IMR-90 (cell line): ENCODE data around the gene PTPRN2. TPM values are rescaled to one million over a fixed set of nuclear protein-coding genes. Genes with fewer than 3 reads are reported as not detected.

ENCODE experiments used
- ATAC-seq: fragments of 200-7000 bp; cut with Tn5 transposase; 2 replicates; pipeline ENCODE4 v1.9.1; 2020; ENCODE audit warnings: low read depth, mild to moderate bottlenecking, moderate library complexity
- BruUV-seq: library from RNA; stranded (reverse); fragments of 400-500 nt; replicated peaks from 2 replicates; lab custom pipeline; 2021; lab: Mats Ljungman, UMichigan
- CTCF ChIA-PET: fragments of 300-600 bp; formaldehyde crosslinking; extraction: SDS; loops from one replicate; lab custom pipeline; 2021; ENCODE audit warnings: antibody characterized with exemption; lab: Yijun Ruan, JAX
- POLR2A ChIA-PET: fragments of 300-600 bp; sonication (Branson Sonifier 250); formaldehyde crosslinking; loops from one replicate; lab custom pipeline; 2022; ENCODE audit warnings: antibody characterized with exemption; ENCODE audit not compliant: unreplicated experiment; lab: Charles Lee
- DNase-seq: peaks from one replicate; pipeline ENCODE4 v3.0.0; 2013
- H2AFZ ChIP-seq: replicated peaks from 2 replicates; pipeline ENCODE3; 2013; ENCODE audit warnings: low read length, mild to moderate bottlenecking; ENCODE audit not compliant: poor library complexity
- H2AK5ac ChIP-seq: 2 replicates; pipeline ENCODE4 v1.6.1; 2013; ENCODE audit warnings: low read depth, low read length, inconsistent platforms
- H2AK9ac ChIP-seq: replicated peaks from 2 replicates; pipeline ENCODE3; 2013; ENCODE audit warnings: mild to moderate bottlenecking, low read depth, low read length, moderate library complexity; ENCODE audit not compliant: poor library complexity
- H2BK120ac ChIP-seq: 2 replicates; pipeline ENCODE4 v1.6.1; 2013; ENCODE audit warnings: low read depth, low read length, inconsistent platforms
- H2BK15ac ChIP-seq: 3 replicates; pipeline ENCODE4 v1.6.1; 2013; ENCODE audit warnings: low read depth, low read length, inconsistent platforms
- H2BK20ac ChIP-seq: 2 replicates; pipeline ENCODE4 v1.6.1; 2013; ENCODE audit warnings: low read depth, mild to moderate bottlenecking, inconsistent platforms, low read length, moderate library complexity
- H2BK5ac ChIP-seq: 2 replicates; pipeline ENCODE4 v1.6.1; 2013; ENCODE audit warnings: mild to moderate bottlenecking, low read depth, low read length, inconsistent platforms; ENCODE audit not compliant: poor library complexity, severe bottlenecking
- H3K14ac ChIP-seq: replicated peaks from 2 replicates; pipeline ENCODE4 v1.6.1; 2013; ENCODE audit warnings: low read depth, low read length, inconsistent platforms
- H3K18ac ChIP-seq: 2 replicates; pipeline ENCODE4 v1.6.1; 2013; ENCODE audit warnings: low read depth, low read length, control low read depth
- H3K23ac ChIP-seq: 2 replicates; pipeline ENCODE4 v1.6.1; 2013; ENCODE audit warnings: low read depth, low read length, inconsistent platforms
- H3K27ac ChIP-seq: 2 replicates; pipeline ENCODE4 v1.5.1; 2013; ENCODE audit warnings: mild to moderate bottlenecking, control low read depth, low read length; ENCODE audit not compliant: insufficient read depth
- H3K27me3 ChIP-seq: 2 replicates; pipeline ENCODE4 v1.6.1; 2013; ENCODE audit warnings: low read length; ENCODE audit not compliant: control insufficient read depth, insufficient read depth
- H3K36me3 ChIP-seq: 2 replicates; pipeline ENCODE4 v1.6.1; 2013; ENCODE audit warnings: low read length, mixed read lengths; ENCODE audit not compliant: control insufficient read depth, insufficient read depth
- H3K4ac ChIP-seq: 2 replicates; pipeline ENCODE4 v1.6.1; 2013; ENCODE audit warnings: low read depth, low read length, inconsistent platforms
- H3K4me1 ChIP-seq: 2 replicates; pipeline ENCODE4 v1.6.1; 2013; ENCODE audit warnings: low read length, mixed read lengths; ENCODE audit not compliant: control insufficient read depth, insufficient read depth
- H3K4me2 ChIP-seq: 2 replicates; pipeline ENCODE4 v1.6.1; 2013; ENCODE audit warnings: low read depth, mild to moderate bottlenecking, control low read depth, low read length, moderate library complexity
- H3K4me3 ChIP-seq: 2 replicates; pipeline ENCODE4 v1.5.1; 2013; ENCODE audit warnings: low read depth, mild to moderate bottlenecking, control low read depth, low read length, moderate library complexity; ENCODE audit not compliant: insufficient read depth
- H3K56ac ChIP-seq: 2 replicates; pipeline ENCODE4 v1.6.1; 2013; ENCODE audit warnings: low read length, inconsistent platforms; ENCODE audit not compliant: insufficient read depth; ENCODE audit errors: extremely low read depth
- H3K79me1 ChIP-seq, 2 experiments: 2 replicates each; pipeline ENCODE4 v1.6.1; 2013; ENCODE audit warnings: low read length in 2 of 2, inconsistent platforms in 1 of 2, low read depth in 1 of 2
- H3K9ac ChIP-seq: 2 replicates; pipeline ENCODE4 v1.6.1; 2013; ENCODE audit warnings: low read depth, low read length, control low read depth
- H3K9me1 ChIP-seq: 2 replicates; pipeline ENCODE4 v1.6.1; 2013; ENCODE audit warnings: low read length, inconsistent platforms; ENCODE audit not compliant: insufficient read depth
- H3K9me3 ChIP-seq: 2 replicates; pipeline ENCODE4 v1.6.1; 2013; ENCODE audit warnings: low read length; ENCODE audit not compliant: control insufficient read depth, insufficient read depth
- H4K20me1 ChIP-seq: 2 replicates; pipeline ENCODE4 v1.6.1; 2013; ENCODE audit warnings: low read length, inconsistent platforms; ENCODE audit not compliant: insufficient read depth
- H4K5ac ChIP-seq: 2 replicates; pipeline ENCODE4 v1.6.1; 2013; ENCODE audit warnings: mild to moderate bottlenecking, low read depth, low read length, control low read depth
- H4K8ac ChIP-seq, 2 experiments: 2 replicates each; pipeline ENCODE4 v1.6.1; 2013; ENCODE audit warnings: low read depth in 2 of 2, low read length in 2 of 2, control low read depth in 1 of 2, inconsistent platforms in 1 of 2
- H4K91ac ChIP-seq: 2 replicates; pipeline ENCODE4 v1.6.1; 2013; ENCODE audit warnings: low read depth, low read length, inconsistent platforms; ENCODE audit not compliant: insufficient read depth
- BHLHE40 ChIP-seq: fragments of 150-350 bp; IDR thresholded peaks from 2 replicates; pipeline ENCODE4 v1.6.1; 2016; ENCODE audit warnings: mild to moderate bottlenecking, low read depth, low read length
- CEBPB ChIP-seq: IDR thresholded peaks from 2 replicates; pipeline ENCODE4 v1.6.1; 2012; ENCODE audit warnings: low read depth, low read length, improper control_type of control experiment
- CHD1 ChIP-seq: IDR thresholded peaks from 2 replicates; pipeline ENCODE4 v1.6.1; 2012; ENCODE audit warnings: low read depth, low read length, improper control_type of control experiment
- CTCF ChIP-seq: conservative IDR thresholded peaks from 2 replicates; pipeline ENCODE4 v1.5.1; 2012; ENCODE audit warnings: mild to moderate bottlenecking, low read depth, low read length, improper control_type of control experiment
- ELK1 ChIP-seq: fragments of 150-350 bp; IDR thresholded peaks from 2 replicates; pipeline ENCODE4 v1.6.1; 2016; ENCODE audit warnings: low read depth, mild to moderate bottlenecking, low read length, moderate library complexity, borderline replicate concordance
- FOS ChIP-seq: fragments of 150-350 bp; IDR thresholded peaks from 2 replicates; pipeline ENCODE4 v1.6.1; 2016; ENCODE audit warnings: low read depth, low read length
- MAFK ChIP-seq: IDR thresholded peaks from 2 replicates; pipeline ENCODE4 v1.6.1; 2012; ENCODE audit warnings: low read depth, low read length, improper control_type of control experiment
- MAZ ChIP-seq: IDR thresholded peaks from 2 replicates; pipeline ENCODE4 v1.6.1; 2012; ENCODE audit warnings: low read depth, mild to moderate bottlenecking, low read length, improper control_type of control experiment, moderate library complexity, borderline replicate concordance
- MXI1 ChIP-seq: IDR thresholded peaks from 2 replicates; pipeline ENCODE4 v1.6.1; 2012; ENCODE audit warnings: low read depth, mild to moderate bottlenecking, low read length, moderate library complexity, borderline replicate concordance
- NFE2L2 ChIP-seq: fragments of 150-350 bp; IDR thresholded peaks from 2 replicates; pipeline ENCODE4 v1.6.1; 2016; ENCODE audit warnings: low read depth, mild to moderate bottlenecking, low read length
- POLR2A ChIP-seq: IDR thresholded peaks from 2 replicates; pipeline ENCODE4 v1.6.1; 2012; ENCODE audit warnings: mild to moderate bottlenecking, low read depth, low read length
- RAD21 ChIP-seq: IDR thresholded peaks from 2 replicates; pipeline ENCODE4 v1.6.1; 2012; ENCODE audit warnings: low read length, improper control_type of control experiment
- RCOR1 ChIP-seq: IDR thresholded peaks from 2 replicates; pipeline ENCODE4 v1.6.1; 2012; ENCODE audit warnings: mild to moderate bottlenecking, low read length, improper control_type of control experiment; ENCODE audit not compliant: insufficient replicate concordance
- RFX5 ChIP-seq: IDR thresholded peaks from 2 replicates; pipeline ENCODE4 v1.8.0; 2012; ENCODE audit warnings: low read depth, mild to moderate bottlenecking, low read length, moderate library complexity
- SMC3 ChIP-seq: fragments of 150-350 bp; IDR thresholded peaks from 2 replicates; pipeline ENCODE4 v1.6.1; 2016; ENCODE audit warnings: low read depth, mild to moderate bottlenecking, antibody characterized with exemption, low read length, moderate library complexity
- USF2 ChIP-seq: fragments of 150-350 bp; IDR thresholded peaks from 2 replicates; pipeline ENCODE4 v1.6.1; 2017; ENCODE audit warnings: mild to moderate bottlenecking, antibody characterized with exemption, low read length, low read depth
- WGBS, 2 experiments: methylation state at CpG; one replicate each; pipeline versions ENCODE4 v1.1.5 to v1.1.7; 2013; ENCODE audit warnings: missing lambda C conversion rate in 2 of 2; ENCODE audit not compliant: insufficient read length in 1 of 2; ENCODE audit errors: extremely low coverage in 2 of 2; 5-methylcytosine and 5-hydroxymethylcytosine counted together
- dilution Hi-C: fragments of 300-500 bp; cut with HindIII; formaldehyde crosslinking; loops from one replicate; pipeline ENCODE4 v1.14.3; 2018; ENCODE audit warnings: low sequenced_read_pairs; ENCODE audit not compliant: unreplicated experiment
- in situ Hi-C: fragments of 300-500 bp; cut with MboI; formaldehyde crosslinking; loops from 3 replicates; pipeline ENCODE4 v1.14.3; 2019; ENCODE audit warnings: low sequenced_read_pairs, inconsistent platforms, mixed read lengths
- intact Hi-C: fragments of 100-400 bp; cut with micrococcal nuclease; formaldehyde crosslinking; loops from 2 replicates; pipeline ENCODE4 v1.10.0; 2022
- polyA plus RNA-seq, 3 experiments: library from polyadenylated mRNA; depleted of rRNA; stranded (reverse); fragments of >200 nt; gene quantifications; 2 replicates each; pipeline ENCODE4 v1.2.3, GENCODE V29; 2012; ENCODE audit warnings: low replicate concordance in 1 of 3
- total RNA-seq: library from RNA; depleted of rRNA; stranded (reverse); fragments of >200 nt; gene quantifications from 2 replicates; pipeline ENCODE4 v1.2.3, GENCODE V29; 2012

PTPRN2 gene
- total and polyA plus RNA-seq, 2 of the 4 experiments (the other 2 are of a cell fraction), result 0.03 TPM; not detected in 1

DNA sequence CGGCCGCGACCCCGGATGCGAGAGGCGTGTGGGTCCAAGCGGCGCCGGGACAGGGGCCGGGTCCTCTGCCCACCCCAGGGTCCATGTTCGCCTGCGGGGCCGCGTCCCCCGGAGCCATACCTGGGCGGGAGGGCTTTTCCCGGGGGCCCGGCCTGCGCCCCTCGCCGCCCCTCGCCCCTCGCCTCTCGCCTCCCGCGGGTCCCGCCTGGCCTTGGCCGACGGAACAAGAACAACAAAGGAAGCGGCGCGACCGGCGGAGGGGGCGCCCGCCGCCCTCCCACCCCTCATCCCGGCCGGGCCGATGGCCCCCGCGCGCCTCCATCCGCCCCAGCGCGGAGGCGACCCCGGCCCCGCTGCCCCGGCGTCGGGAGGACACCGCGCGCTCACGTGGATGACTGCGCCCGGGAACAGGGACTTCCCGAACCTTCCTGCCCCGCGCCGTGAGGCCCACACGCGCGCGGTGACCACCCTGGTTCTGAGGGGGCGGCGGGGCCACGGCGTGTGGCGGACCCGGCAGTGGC lies 902.7 kb downstream of the PTPRN2 start:
- ChIA-PET CTCF (no interaction called here), POLR2A (no interaction called here)
- Histone ChIP-seq H3K4ac (no peak overlapping the region), H4K20me1 (no peaks in the 10 kb centered on the region), H3K23ac (no peak overlapping the region), H4K91ac (no peak overlapping the region), H2BK15ac (no peak overlapping the region), H3K56ac (no peak overlapping the region), H3K9me1 (no peaks in the 10 kb centered on the region), H3K9me3 (no peaks in the 10 kb centered on the region), H3K18ac (no peak overlapping the region), H2BK5ac (no peak overlapping the region), H4K5ac (no peak overlapping the region), H2AK5ac (no peak overlapping the region), H3K9ac (no peak overlapping the region), H3K36me3 (no peaks in the 10 kb centered on the region), H3K79me1 (no peaks in the 10 kb centered on the region), H3K4me1 (no peaks in the 10 kb centered on the region), H2BK120ac (no peak overlapping the region), H3K4me3 (no peak overlapping the region), H3K14ac (no peak overlapping the region), H2BK20ac (no peak overlapping the region), H3K27ac (no peak overlapping the region), H3K27me3 (peaks cover 28% of the 10 kb centered on the region), H3K4me2 (no peak overlapping the region), H2AK9ac (no peak overlapping the region), H4K8ac (no peak overlapping the region), H2AFZ (no peak overlapping the region)
- intact Hi-C loops, result no loop called here
- BruUV-seq, result no TSS peak
- dilution Hi-C loops, result no loop called here
- DNase-seq (no peak), ATAC-seq (no peak)
- in situ Hi-C loops, result no loop called here
- no peak for TF ChIP-seq MXI1
- TF ChIP-seq ELK1, result no peak
- no peak for TF ChIP-seq USF2
- TF ChIP-seq FOS, result no peak
- no peak for TF ChIP-seq CTCF
- TF ChIP-seq RCOR1, result no peak
- no peak for TF ChIP-seq MAZ
- TF ChIP-seq BHLHE40, result no peak
- no peak for TF ChIP-seq RFX5
- TF ChIP-seq RAD21, result no peak
- TF ChIP-seq CEBPB, result no peak
- no peak for TF ChIP-seq SMC3
- no peak for TF ChIP-seq CHD1
- no peak for TF ChIP-seq POLR2A
- no peak for TF ChIP-seq NFE2L2
- TF ChIP-seq MAFK, result no peak
- WGBS, 2 experiments, result 4% methylated on average over 15 of the region's 72 CpGs; no CpG with 5 or more reads in 1 of the 2 experiments
